H9 (cell line): ENCODE data around the gene GMPR. TPM values are rescaled to one million over a fixed set of nuclear protein-coding genes. Genes with fewer than 3 reads are reported as not detected.

Experiments
- DNase-seq: peaks from one replicate; pipeline ENCODE4 v3.0.0-alpha.2; 2017
- H2AFZ ChIP-seq: one replicate; pipeline ENCODE4 v1.6.1; 2013; ENCODE audit warnings: mild to moderate bottlenecking, low read length, control low read depth, moderate library complexity
- H2AK5ac ChIP-seq: 2 replicates; pipeline ENCODE4 v1.6.1; 2013; ENCODE audit warnings: low read length, control low read depth, mixed read lengths; ENCODE audit not compliant: insufficient read length
- H2BK120ac ChIP-seq: one replicate; pipeline ENCODE4 v1.6.1; 2013; ENCODE audit warnings: low read depth, mild to moderate bottlenecking, low read length, control low read depth, inconsistent platforms; ENCODE audit not compliant: poor library complexity, severe bottlenecking
- H2BK12ac ChIP-seq: 2 replicates; pipeline ENCODE4 v1.6.1; 2013; ENCODE audit warnings: low read length, control low read depth, mixed read lengths, low read depth; ENCODE audit not compliant: insufficient read length
- H2BK15ac ChIP-seq: 2 replicates; pipeline ENCODE4 v1.6.1; 2013; ENCODE audit warnings: low read depth, low read length, control low read depth
- H2BK20ac ChIP-seq: one replicate; pipeline ENCODE4 v1.6.1; 2013; ENCODE audit warnings: low read depth, mild to moderate bottlenecking, low read length, control low read depth, inconsistent platforms; ENCODE audit not compliant: poor library complexity, severe bottlenecking
- H2BK5ac ChIP-seq: 2 replicates; pipeline ENCODE4 v1.6.1; 2013; ENCODE audit warnings: low read length, control low read depth, mixed read lengths; ENCODE audit not compliant: insufficient read length
- H3K14ac ChIP-seq: 2 replicates; pipeline ENCODE4 v1.6.1; 2013; ENCODE audit warnings: low read length, control low read depth; ENCODE audit not compliant: insufficient read depth
- H3K18ac ChIP-seq: 2 replicates; pipeline ENCODE4 v1.6.1; 2013; ENCODE audit warnings: low read depth, mild to moderate bottlenecking, mixed read lengths, low read length, control low read depth; ENCODE audit not compliant: insufficient read length
- H3K23ac ChIP-seq: 2 replicates; pipeline ENCODE4 v1.6.1; 2013; ENCODE audit warnings: low read length, control low read depth, mixed read lengths, low read depth; ENCODE audit not compliant: insufficient read length
- H3K23me2 ChIP-seq: 2 replicates; pipeline ENCODE4 v1.6.1; 2013; ENCODE audit warnings: low read depth, mild to moderate bottlenecking, mixed read lengths, low read length, control low read depth; ENCODE audit not compliant: insufficient read length, poor library complexity, severe bottlenecking
- H3K27ac ChIP-seq: 2 replicates; pipeline ENCODE4 v1.5.1; 2013; ENCODE audit warnings: low read length, control low read depth, mixed read lengths, low read depth; ENCODE audit not compliant: insufficient read length
- H3K27me3 ChIP-seq: 2 replicates; pipeline ENCODE4 v1.6.1; 2013; ENCODE audit warnings: low read length, control low read depth, inconsistent platforms; ENCODE audit not compliant: insufficient read depth
- H3K4ac ChIP-seq: 2 replicates; pipeline ENCODE4 v1.6.1; 2013; ENCODE audit warnings: low read depth, mild to moderate bottlenecking, control low read depth, inconsistent platforms, low read length, moderate library complexity
- H3K4me1 ChIP-seq: 2 replicates; pipeline ENCODE4 v1.6.1; 2013; ENCODE audit warnings: low read length, control low read depth, inconsistent platforms; ENCODE audit not compliant: insufficient read depth
- H3K4me2 ChIP-seq: 2 replicates; pipeline ENCODE4 v1.6.1; 2013; ENCODE audit warnings: low read length, control low read depth, mixed read lengths; ENCODE audit not compliant: insufficient read length, insufficient read depth
- H3K56ac ChIP-seq: 2 replicates; pipeline ENCODE4 v1.6.1; 2013; ENCODE audit warnings: low read depth, mild to moderate bottlenecking, mixed read lengths, low read length, control low read depth; ENCODE audit not compliant: insufficient read length
- H3K79me1 ChIP-seq: 2 replicates; pipeline ENCODE4 v1.6.1; 2013; ENCODE audit warnings: low read depth, mild to moderate bottlenecking, moderate library complexity, low read length, control low read depth, inconsistent platforms; ENCODE audit not compliant: insufficient read depth, poor library complexity, severe bottlenecking
- H3K79me2 ChIP-seq: 2 replicates; pipeline ENCODE4 v1.6.1; 2013; ENCODE audit warnings: low read length, control low read depth, inconsistent platforms; ENCODE audit not compliant: insufficient read depth
- H3K9ac ChIP-seq: 2 replicates; pipeline ENCODE4 v1.6.1; 2013; ENCODE audit warnings: low read length, control low read depth, mixed read lengths; ENCODE audit not compliant: insufficient read length; ENCODE audit errors: extremely low read depth
- H3K9me3 ChIP-seq: one replicate; pipeline ENCODE4 v1.6.1; 2013; ENCODE audit warnings: low read depth, low read length, inconsistent platforms; ENCODE audit not compliant: control insufficient read depth
- H3T11ph ChIP-seq: one replicate; pipeline ENCODE4 v1.6.1; 2013; ENCODE audit warnings: mild to moderate bottlenecking, low read length, control low read depth, inconsistent platforms
- H4K20me1 ChIP-seq: one replicate; pipeline ENCODE4 v1.6.1; 2013; ENCODE audit not compliant: control insufficient read depth, insufficient read length, insufficient read depth
- H4K5ac ChIP-seq: 2 replicates; pipeline ENCODE4 v1.6.1; 2013; ENCODE audit warnings: low read depth, mild to moderate bottlenecking, mixed read lengths, low read length, control low read depth; ENCODE audit not compliant: insufficient read length
- H4K8ac ChIP-seq: replicated peaks from 2 replicates; pipeline ENCODE4 v1.6.1; 2013; ENCODE audit warnings: low read length, control low read depth, mixed read lengths, low read depth; ENCODE audit not compliant: insufficient read length
- H4K91ac ChIP-seq: 2 replicates; pipeline ENCODE4 v1.6.1; 2013; ENCODE audit warnings: low read depth, mild to moderate bottlenecking, moderate library complexity, mixed read lengths, low read length, control low read depth; ENCODE audit not compliant: insufficient read length
- H3K27ac Mint-ChIP-seq, 3 experiments: 2 replicates in 2 of 3; 3 replicates in 1 of 3; pipeline ENCODE4 v1.8.0; 2020 to 2021; ENCODE audit warnings: mixed read lengths in 3 of 3, mild to moderate bottlenecking in 1 of 3, moderate library complexity in 1 of 3
- H3K27me3 Mint-ChIP-seq: 2 replicates; pipeline ENCODE4 v1.8.0; 2021; ENCODE audit warnings: low read depth, mild to moderate bottlenecking, moderate library complexity, mixed read lengths
- H3K36me3 Mint-ChIP-seq, 3 experiments: 2 replicates in 2 of 3; 3 replicates in 1 of 3; pipeline ENCODE4 v1.8.0; 2020 to 2021; ENCODE audit warnings: low read depth in 3 of 3, mixed read lengths in 3 of 3; ENCODE audit not compliant: insufficient read depth in 1 of 3
- H3K4me1 Mint-ChIP-seq, 2 experiments: 2 replicates each; pipeline ENCODE4 v1.8.0; 2020; ENCODE audit warnings: mixed read lengths in 2 of 2
- H3K4me3 Mint-ChIP-seq, 2 experiments: 2 replicates in 1 of 2; 3 replicates in 1 of 2; pipeline ENCODE4 v1.8.0; 2020 to 2021; ENCODE audit warnings: mild to moderate bottlenecking in 2 of 2, mixed read lengths in 2 of 2, moderate library complexity in 1 of 2
- H3K9me3 Mint-ChIP-seq, 2 experiments: 2 replicates in 1 of 2; 3 replicates in 1 of 2; pipeline ENCODE4 v1.8.0; 2020; ENCODE audit warnings: mild to moderate bottlenecking in 2 of 2, mixed read lengths in 2 of 2, moderate library complexity in 1 of 2
- CTCF ChIP-seq: fragments of 200-600 bp; sonication (generic); conservative IDR thresholded peaks from 3 replicates; pipeline ENCODE4 v1.8.0; 2021; ENCODE audit warnings: antibody characterized with exemption, mild to moderate bottlenecking
- WGBS: extraction: QIAGEN DNeasy Blood & Tissue Kit; methylation state at CpG from one replicate; pipeline ENCODE4 v1.1.7; 2013; ENCODE audit warnings: missing lambda C conversion rate, low lambda C conversion rate, mixed read lengths; ENCODE audit not compliant: insufficient read length; ENCODE audit errors: extremely low coverage; 5-methylcytosine and 5-hydroxymethylcytosine counted together
- total RNA-seq: library from RNA; stranded (reverse); gene quantifications from 2 replicates; pipeline ENCODE4 v1.2.1, GENCODE V29; 2021

Gene GMPR
- total RNA-seq, 1 experiment from 2014 or later, result 0.70 TPM

- peak; percentile 36 for DNase-seq
- Histone ChIP-seq H4K8ac (no peak overlapping the region), H2BK5ac (no peak overlapping the region), H3K56ac (no peak overlapping the region), H3K18ac (no peak overlapping the region), H2BK20ac (no peak overlapping the region), H3T11ph (no peak overlapping the region), H3K4me1 (peaks cover 5% of the 10 kb centered on the region; the same call in 1 of the 2 replicates), H3K23ac (no peak overlapping the region), H3K9ac (no peak overlapping the region), H3K27ac (no peak overlapping the region), H2BK120ac (no peak overlapping the region), H3K4ac (no peak overlapping the region), H2AK5ac (no peak overlapping the region), H2BK15ac (no peak overlapping the region), H2AFZ (no peak overlapping the region), H3K79me2 (no peaks in the 10 kb centered on the region), H3K27me3 (no peaks in the 10 kb centered on the region), H3K9me3 (no peaks in the 10 kb centered on the region), H3K23me2 (no peaks in the 10 kb centered on the region), H3K79me1 (no peaks in the 10 kb centered on the region), H4K5ac (no peak overlapping the region), H2BK12ac (no peak overlapping the region), H4K91ac (no peak overlapping the region), H3K14ac (no peak overlapping the region), H3K4me2 (no peak overlapping the region), H4K20me1 (no peaks in the 10 kb centered on the region)
- Mint-ChIP-seq H3K27me3 (peaks cover 7% of the 10 kb centered on the region), H3K27ac (0 out of 7 replicates have a peak overlapping the region, but pooled peaks of 1 of the 3 experiments have one; percentile 57), H3K36me3 (0 out of 7 replicates have a peak, but pooled peaks cover 0 to 2% (median 0%) of the 10 kb centered on the region in 3 experiments), H3K4me3 (no peak overlapping the region), H3K9me3 (no peaks in the 10 kb centered on the region), H3K4me1 (peaks cover 14 to 20% of the 10 kb centered on the region in 2 experiments)
- WGBS, result no CpG with 5 or more reads among the region's 1 CpG
- TF ChIP-seq CTCF, result no peak
These were observed 11.6 kb downstream of the GMPR start for GRCh38 chr6:16249971-16250370.
